Transverse colon (tissue), 4 donors: Measurements from ENCODE around the gene SEC14L1. TPM values are rescaled to one million over a fixed set of nuclear protein-coding genes. Genes with fewer than 3 reads are reported as not detected.

Experiments
- DNase-seq: peaks from one replicate; pipeline ENCODE4 v3.0.0-alpha.2; 2019
- H3K27ac ChIP-seq, 4 donors: fragments of 200-600 bp; sonication (generic); 2 replicates each; pipeline ENCODE4 v1.5.1; 2016 to 2018; ENCODE audit warnings: inconsistent platforms in 4 of 4
- H3K27me3 ChIP-seq: fragments of 200-600 bp; sonication (generic); 2 replicates; pipeline ENCODE4 v1.5.1; 2017; ENCODE audit warnings: inconsistent platforms
- H3K36me3 ChIP-seq, 4 donors: fragments of 200-600 bp; sonication (generic); 2 replicates each; pipeline ENCODE4 v1.5.1; 2017 to 2019; ENCODE audit warnings: inconsistent platforms in 4 of 4
- H3K4me1 ChIP-seq, 4 donors: fragments of 200-600 bp; sonication (generic); 2 replicates each; pipeline ENCODE4 v1.5.1; 2017 to 2020; ENCODE audit warnings: inconsistent platforms in 4 of 4
- H3K4me3 ChIP-seq, 4 donors: fragments of 200-600 bp; sonication (generic); 1 replicate in 1 of 4; 2 replicates in 3 of 4; pipeline versions ENCODE4 v1.5.1 to v1.6.1; 2017 to 2019; ENCODE audit warnings: inconsistent platforms in 4 of 4
- H3K9me3 ChIP-seq, 2 donors: fragments of 200-600 bp; sonication (generic); 2 replicates each; pipeline ENCODE4 v1.5.1; 2017 to 2019; ENCODE audit warnings: inconsistent platforms in 2 of 2
- EP300 ChIP-seq: sonication (generic); formaldehyde crosslinking; IDR thresholded peaks from one replicate; pipeline ENCODE4 v1.6.1; 2017; ENCODE audit warnings: antibody characterized with exemption, low read depth
- POLR2A ChIP-seq: fragments of 450-650 bp; IDR thresholded peaks from one replicate; pipeline ENCODE4 v1.6.1; 2016; ENCODE audit warnings: antibody characterized with exemption, mild to moderate bottlenecking, moderate library complexity
- POLR2AphosphoS5 ChIP-seq, 3 donors: sonication (generic); formaldehyde crosslinking; IDR thresholded peaks; one replicate each; pipeline ENCODE4 v1.6.1; 2016; ENCODE audit warnings: antibody characterized with exemption in 3 of 3
- WGBS, 2 donors: methylation state at CpG; one replicate each; pipeline ENCODE4 v1.1.5; 2018; ENCODE audit warnings: low coverage in 1 of 2; 5-methylcytosine and 5-hydroxymethylcytosine counted together
- in situ Hi-C, 4 donors: fragments of 200-750 bp; cut with MboI; loops; one replicate each; pipeline versions ENCODE4 v1.15.0 to v1.15.1; 2017; ENCODE audit warnings: low sequenced_read_pairs in 3 of 4, low pct_ligation_motif_present in 1 of 4, low pct_unique_long_range_greater_than_20kb in 1 of 4
- intact Hi-C: fragments of 100-400 bp; cut with DNase I; formaldehyde crosslinking; loops from one replicate; pipeline ENCODE4 v1.15.1; 2023; ENCODE audit warnings: low total_unique reads
- total RNA-seq, 4 donors: library from RNA; depleted of rRNA; stranded (reverse); fragments of >200 nt; gene quantifications; one replicate each; pipeline ENCODE4 v1.1.0, GENCODE V29; 2016
- TF ChIP-seq, protein P1 (sequence below), 5 experiments: fragments of 200-600 bp in 3 of 5; fragments of 450-650 bp in 2 of 5; sonication (generic) in 3 of 5; IDR thresholded peaks; 1 replicate in 2 of 5; 2 replicates in 3 of 5; pipeline ENCODE4 v1.5.1; 2016 to 2017; ENCODE audit warnings: antibody characterized with exemption in 5 of 5, inconsistent platforms in 3 of 5, mild to moderate bottlenecking in 2 of 5, moderate library complexity in 1 of 5

SEC14L1 gene
- total RNA-seq, 4 donors from 2014 or later = 16.8 to 34.6 (median 23.8) TPM

GRCh38 chr17:77147357-77147801 lies 6.6 kb downstream of the SEC14L1 start:
- WGBS, 2 donors = 38 to 50% methylated on average over 8 of the region's 8 CpGs
- peaks cover 10 to 34% (median 14%) of the 10 kb centered on the region in 4 donors for H3K4me1 ChIP-seq
- no peaks in the 10 kb centered on the region for H3K27me3 ChIP-seq
- no peak overlapping the region for H3K4me3 ChIP-seq
- peak overlapping the region; percentile 3 to 99 (median 78) for H3K27ac ChIP-seq
- H3K36me3 ChIP-seq = no peaks in the 10 kb centered on the region
- no peaks in the 10 kb centered on the region for H3K9me3 ChIP-seq
- intact Hi-C loops = no loop called here
- in situ Hi-C loops = no loop called here
- no peak for TF ChIP-seq POLR2A
- TF ChIP-seq EP300 = no peak
- TF ChIP-seq, protein P1, sequence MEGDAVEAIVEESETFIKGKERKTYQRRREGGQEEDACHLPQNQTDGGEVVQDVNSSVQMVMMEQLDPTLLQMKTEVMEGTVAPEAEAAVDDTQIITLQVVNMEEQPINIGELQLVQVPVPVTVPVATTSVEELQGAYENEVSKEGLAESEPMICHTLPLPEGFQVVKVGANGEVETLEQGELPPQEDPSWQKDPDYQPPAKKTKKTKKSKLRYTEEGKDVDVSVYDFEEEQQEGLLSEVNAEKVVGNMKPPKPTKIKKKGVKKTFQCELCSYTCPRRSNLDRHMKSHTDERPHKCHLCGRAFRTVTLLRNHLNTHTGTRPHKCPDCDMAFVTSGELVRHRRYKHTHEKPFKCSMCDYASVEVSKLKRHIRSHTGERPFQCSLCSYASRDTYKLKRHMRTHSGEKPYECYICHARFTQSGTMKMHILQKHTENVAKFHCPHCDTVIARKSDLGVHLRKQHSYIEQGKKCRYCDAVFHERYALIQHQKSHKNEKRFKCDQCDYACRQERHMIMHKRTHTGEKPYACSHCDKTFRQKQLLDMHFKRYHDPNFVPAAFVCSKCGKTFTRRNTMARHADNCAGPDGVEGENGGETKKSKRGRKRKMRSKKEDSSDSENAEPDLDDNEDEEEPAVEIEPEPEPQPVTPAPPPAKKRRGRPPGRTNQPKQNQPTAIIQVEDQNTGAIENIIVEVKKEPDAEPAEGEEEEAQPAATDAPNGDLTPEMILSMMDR (IDR thresholded peaks at IDR 0.05) = no peak
- no peak for TF ChIP-seq POLR2AphosphoS5 (IDR thresholded peaks at IDR 0.05)
- DNase-seq = peak; percentile 34

- in situ Hi-C loops (no loop called here), intact Hi-C loops (no loop called here)
- TF ChIP-seq POLR2A = no peak
- TF ChIP-seq, protein P1 (IDR thresholded peaks at IDR 0.05) = no peak
- no peak for TF ChIP-seq POLR2AphosphoS5 (IDR thresholded peaks at IDR 0.05)
- TF ChIP-seq EP300 = no peak
- Histone ChIP-seq H3K27me3 (no peaks in the 10 kb centered on the region), H3K4me1 (peaks cover 10 to 40% (median 16%) of the 10 kb centered on the region in 4 donors), H3K36me3 (no peaks in the 10 kb centered on the region), H3K4me3 (no peak overlapping the region), H3K27ac (peak overlapping the region; percentile 21 to 99 (median 31)), H3K9me3 (no peaks in the 10 kb centered on the region)
- WGBS, 2 donors = 78 to 87% methylated on average over 10 to 15 of the region's 15 CpGs
- no peak for DNase-seq
These were observed 7.5 kb downstream of the SEC14L1 start for GRCh38 chr17:77148077-77148939.

DNA sequence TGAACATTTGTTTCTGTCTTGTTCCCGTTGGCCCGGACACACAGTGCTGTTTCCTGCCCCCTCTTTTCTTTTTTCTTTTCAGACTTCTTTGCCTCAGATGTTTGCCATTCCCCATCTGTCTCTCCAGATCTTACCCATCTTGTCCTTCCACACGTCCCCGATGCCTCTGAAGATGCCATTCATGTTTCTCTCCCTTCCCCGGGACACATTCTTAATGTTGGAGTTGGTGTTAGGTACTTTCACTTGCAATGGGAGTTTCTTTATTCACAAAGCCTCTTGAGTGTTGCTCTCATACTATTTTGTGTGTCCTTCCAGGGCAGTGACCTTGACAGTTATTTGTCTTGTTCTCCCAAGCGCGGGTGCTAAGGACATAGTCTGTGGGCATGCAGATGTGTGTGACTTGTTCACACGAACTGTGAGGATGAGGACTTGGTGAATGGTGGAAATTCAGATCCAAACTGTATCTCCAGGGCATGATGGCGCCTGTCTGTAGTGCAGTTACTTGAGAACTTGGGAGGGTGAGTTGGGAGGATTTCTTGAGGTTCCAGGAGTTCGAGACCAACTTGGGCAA lies 8.3 kb downstream of the SEC14L1 start:
- no peak overlapping the region for H3K4me3 ChIP-seq
- intact Hi-C loops (no loop called here), in situ Hi-C loops (no loop called here)
- 79 to 96% methylated on average over 7 to 10 of the region's 10 CpGs for WGBS, 2 donors
- H3K36me3 ChIP-seq = no peaks in the 10 kb centered on the region
- DNase-seq = no peak
- H3K4me1 ChIP-seq = peaks cover 10 to 47% (median 19%) of the 10 kb centered on the region in 4 donors
- no peaks in the 10 kb centered on the region for H3K9me3 ChIP-seq
- TF ChIP-seq, protein P1 (IDR thresholded peaks at IDR 0.05) = no peak
- no peak for TF ChIP-seq POLR2AphosphoS5 (IDR thresholded peaks at IDR 0.05)
- TF ChIP-seq POLR2A = no peak
- no peak for TF ChIP-seq EP300
- H3K27me3 ChIP-seq = no peaks in the 10 kb centered on the region
- H3K27ac ChIP-seq = peak overlapping the region in 3 of 4 donors; percentile 29 to 99 (median 33)

- Histone ChIP-seq H3K36me3 (no peaks in the 10 kb centered on the region), H3K27ac (no peak overlapping the region), H3K27me3 (no peaks in the 10 kb centered on the region), H3K9me3 (no peaks in the 10 kb centered on the region), H3K4me3 (no peak overlapping the region), H3K4me1 (peaks cover 15 to 56% (median 26%) of the 10 kb centered on the region in 4 donors)
- 94 to 100% methylated on average over 3 to 5 of the region's 5 CpGs for WGBS, 2 donors
- in situ Hi-C loops = no loop called here
- intact Hi-C loops = no loop called here
- TF ChIP-seq, protein P1 (IDR thresholded peaks at IDR 0.05) = no peak
- TF ChIP-seq POLR2A (no peak), EP300 (no peak), POLR2AphosphoS5 (IDR thresholded peaks at IDR 0.05) (no peak)
- no peak for DNase-seq
These were observed 9.4 kb downstream of the SEC14L1 start for GRCh38 chr17:77150196-77150595.
